ENCODE results near the gene TMEM9.

GRCh38 chr1:201104141-201104540 lies 50.1 kb downstream of the TMEM9 start:
- TF ChIP-seq CTCF (IDR thresholded peaks at IDR 0.05; ENCODE audit: low read depth, low read length, missing input control) (no peak), RXRA (IDR thresholded peaks at IDR 0.05) (no peak), JUND (IDR thresholded peaks at IDR 0.05) (no peak), HNF4G (IDR thresholded peaks at IDR 0.05) (no peak), ZBTB33 (IDR thresholded peaks at IDR 0.05) (no peak), YY1 (IDR thresholded peaks at IDR 0.05) (no peak), TAF1 (conservative IDR thresholded peaks at IDR 0.05) (no peak), HNF4A (conservative IDR thresholded peaks at IDR 0.05) (no peak), MAX (IDR thresholded peaks at IDR 0.05) (no peak), GABPA (IDR thresholded peaks at IDR 0.05 in 1 of 2, conservative IDR thresholded peaks at IDR 0.05 in 1 of 2) (no peak), SP1 (IDR thresholded peaks at IDR 0.05) (no peak)
- TF ChIP-seq, protein P1, sequence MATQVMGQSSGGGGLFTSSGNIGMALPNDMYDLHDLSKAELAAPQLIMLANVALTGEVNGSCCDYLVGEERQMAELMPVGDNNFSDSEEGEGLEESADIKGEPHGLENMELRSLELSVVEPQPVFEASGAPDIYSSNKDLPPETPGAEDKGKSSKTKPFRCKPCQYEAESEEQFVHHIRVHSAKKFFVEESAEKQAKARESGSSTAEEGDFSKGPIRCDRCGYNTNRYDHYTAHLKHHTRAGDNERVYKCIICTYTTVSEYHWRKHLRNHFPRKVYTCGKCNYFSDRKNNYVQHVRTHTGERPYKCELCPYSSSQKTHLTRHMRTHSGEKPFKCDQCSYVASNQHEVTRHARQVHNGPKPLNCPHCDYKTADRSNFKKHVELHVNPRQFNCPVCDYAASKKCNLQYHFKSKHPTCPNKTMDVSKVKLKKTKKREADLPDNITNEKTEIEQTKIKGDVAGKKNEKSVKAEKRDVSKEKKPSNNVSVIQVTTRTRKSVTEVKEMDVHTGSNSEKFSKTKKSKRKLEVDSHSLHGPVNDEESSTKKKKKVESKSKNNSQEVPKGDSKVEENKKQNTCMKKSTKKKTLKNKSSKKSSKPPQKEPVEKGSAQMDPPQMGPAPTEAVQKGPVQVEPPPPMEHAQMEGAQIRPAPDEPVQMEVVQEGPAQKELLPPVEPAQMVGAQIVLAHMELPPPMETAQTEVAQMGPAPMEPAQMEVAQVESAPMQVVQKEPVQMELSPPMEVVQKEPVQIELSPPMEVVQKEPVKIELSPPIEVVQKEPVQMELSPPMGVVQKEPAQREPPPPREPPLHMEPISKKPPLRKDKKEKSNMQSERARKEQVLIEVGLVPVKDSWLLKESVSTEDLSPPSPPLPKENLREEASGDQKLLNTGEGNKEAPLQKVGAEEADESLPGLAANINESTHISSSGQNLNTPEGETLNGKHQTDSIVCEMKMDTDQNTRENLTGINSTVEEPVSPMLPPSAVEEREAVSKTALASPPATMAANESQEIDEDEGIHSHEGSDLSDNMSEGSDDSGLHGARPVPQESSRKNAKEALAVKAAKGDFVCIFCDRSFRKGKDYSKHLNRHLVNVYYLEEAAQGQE (IDR thresholded peaks at IDR 0.05) = no peak
- TF ChIP-seq, protein P2, sequence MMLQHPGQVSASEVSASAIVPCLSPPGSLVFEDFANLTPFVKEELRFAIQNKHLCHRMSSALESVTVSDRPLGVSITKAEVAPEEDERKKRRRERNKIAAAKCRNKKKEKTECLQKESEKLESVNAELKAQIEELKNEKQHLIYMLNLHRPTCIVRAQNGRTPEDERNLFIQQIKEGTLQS (IDR thresholded peaks at IDR 0.05) = no peak

Data from liver (tissue), 3 donors.